ENCODE measurements around the gene FBXL4.

The FBXL4 gene

DNA sequence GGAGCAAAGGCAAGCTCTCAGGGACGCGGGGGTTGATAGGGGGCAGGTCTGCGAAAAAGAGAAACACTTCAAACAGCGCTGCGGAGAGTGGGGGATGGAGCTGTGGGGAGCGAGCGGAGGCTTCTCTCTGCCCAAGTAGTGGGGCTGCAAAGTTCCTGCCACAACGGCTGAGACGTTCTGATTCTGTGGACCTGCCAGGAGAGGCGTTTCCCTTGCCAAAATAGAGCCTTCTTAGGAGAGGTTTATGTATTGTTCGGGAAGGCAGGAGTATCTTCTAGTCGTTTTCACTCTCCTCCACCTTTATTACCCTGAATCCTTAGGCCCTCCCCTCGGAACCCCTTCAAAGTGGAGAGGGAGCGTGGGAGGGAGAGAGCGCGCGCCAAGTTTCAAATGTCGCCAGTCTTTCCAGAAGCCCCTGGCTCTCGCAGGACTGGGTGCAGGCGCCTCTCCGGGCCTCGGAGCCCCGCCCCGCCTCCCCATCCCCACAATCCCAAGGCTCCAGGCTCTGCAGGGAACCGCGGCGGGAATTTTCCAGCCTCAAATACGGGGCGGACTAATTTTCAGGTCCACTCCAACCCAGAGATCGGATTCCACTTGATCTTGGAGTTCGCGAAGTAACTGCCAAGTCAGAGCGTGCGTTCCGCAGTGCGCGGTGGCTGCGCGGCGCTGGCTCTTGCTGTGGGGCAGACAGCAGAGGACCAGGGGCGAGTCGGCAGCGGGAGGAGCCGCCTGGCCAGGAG is 123.4 kb downstream of the FBXL4 start:
- peak; percentile 71 for DNase-seq

DNA sequence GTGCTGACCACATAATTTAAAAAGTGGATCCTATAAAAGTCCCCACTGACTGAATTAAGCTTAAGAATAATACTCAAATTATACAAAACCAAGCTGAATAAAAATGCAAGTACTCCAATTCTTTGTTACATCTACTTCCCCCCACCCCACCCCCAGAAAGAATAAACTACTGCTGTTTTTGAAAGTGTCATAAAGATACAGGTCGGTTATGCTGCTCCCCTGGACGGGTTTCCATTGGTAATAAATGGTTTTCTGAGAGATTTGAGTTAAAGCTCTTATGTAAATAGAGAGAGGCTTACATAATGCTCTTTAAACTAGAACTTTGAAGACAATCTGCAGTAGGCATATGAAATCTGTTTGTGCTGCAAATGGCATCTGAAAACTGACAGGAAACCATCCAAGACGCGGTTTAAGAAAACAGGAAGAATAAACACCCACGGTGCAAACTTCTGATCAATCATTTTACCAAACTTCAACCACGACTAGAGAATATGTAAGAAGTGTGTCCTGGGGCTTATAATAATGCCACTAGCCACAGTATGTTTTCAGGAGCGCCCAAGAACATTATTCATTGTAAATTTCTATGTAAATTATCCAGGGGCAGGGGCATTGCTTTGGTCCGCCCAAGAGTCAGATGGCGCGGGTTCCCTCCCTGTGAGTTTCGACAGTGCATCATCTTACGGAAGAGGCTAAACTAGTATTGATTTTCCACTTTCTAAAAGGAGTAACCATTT is 124.2 kb downstream of the FBXL4 start:
- DNase-seq: no peak

DNA sequence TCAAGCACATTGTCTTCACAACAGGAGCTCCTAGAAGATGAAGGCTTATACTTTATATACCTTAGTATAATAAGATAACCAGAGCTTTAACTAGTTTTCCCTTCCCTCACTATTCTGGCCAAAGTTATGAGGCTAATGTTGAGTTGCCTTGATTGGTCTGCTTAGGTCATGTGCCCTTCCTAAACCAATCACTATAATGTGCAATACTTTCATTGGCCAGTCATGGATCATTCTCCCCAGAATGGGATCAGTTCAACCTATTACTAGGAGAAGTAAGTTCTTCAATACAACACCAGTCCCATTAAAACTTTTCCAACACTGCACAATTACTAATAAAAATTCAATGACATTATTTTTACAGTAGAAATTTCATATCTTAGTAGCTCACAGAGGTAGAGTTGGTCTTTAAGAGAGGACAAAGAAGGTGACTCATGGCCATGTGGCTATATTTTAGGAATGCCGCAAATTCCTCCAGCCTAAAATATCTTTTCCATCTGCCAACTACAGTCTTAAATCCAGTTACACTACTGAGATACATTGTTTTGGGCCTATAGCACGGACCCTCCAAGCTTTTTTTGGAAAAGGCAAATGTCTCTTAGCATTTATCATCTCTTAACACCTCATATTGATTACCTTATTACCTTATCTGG is 125.9 kb downstream of the FBXL4 start:
- no peak for DNase-seq

Measured in islet precursor cell (in vitro differentiated cells).